B cell (primary cell): ENCODE results near the gene CYRIA. TPM values are rescaled to one million over a fixed set of nuclear protein-coding genes. Genes with fewer than 3 reads are reported as not detected.

Experiments used
- ATAC-seq: fragments of 200-7000 bp; cut with Tn5 transposase; one replicate; pipeline ENCODE4 v1.10.0; 2021; ENCODE audit warnings: low read depth, mild to moderate bottlenecking, moderate number of reproducible peaks, moderate library complexity
- CTCF ChIA-PET: fragments of 350-600 bp; sonication (Branson Sonifier 250); formaldehyde crosslinking; loops from one replicate; lab custom pipeline; 2021; ENCODE audit warnings: antibody characterized with exemption, inconsistent platforms; lab: Charles Lee
- POLR2A ChIA-PET: fragments of 350-600 bp; sonication (Branson Sonifier 250); formaldehyde crosslinking; loops from one replicate; lab custom pipeline; 2021; ENCODE audit warnings: antibody characterized with exemption; lab: Charles Lee
- DNase-seq: peaks from one replicate; pipeline ENCODE4 v3.0.0; 2013
- H2AFZ ChIP-seq: 2 replicates; pipeline ENCODE4 v1.6.1; 2012; ENCODE audit warnings: mild to moderate bottlenecking, low read depth, low read length; ENCODE audit not compliant: insufficient read depth, poor library complexity, severe bottlenecking
- H3K27ac ChIP-seq, 2 donors: 1 replicate in 1 of 2; 2 replicates in 1 of 2; pipeline ENCODE4 v1.5.1; 2012 to 2013; ENCODE audit warnings: low read length in 2 of 2, mild to moderate bottlenecking in 2 of 2, moderate library complexity in 1 of 2
- H3K27me3 ChIP-seq, 4 experiments: fragments of 200-600 bp in 1 of 4; sonication (generic) in 1 of 4; replicated peaks in 1 of 4; 1 replicate in 2 of 4; 2 replicates in 2 of 4; pipeline versions ENCODE4 v1.6.1 to v1.7.0; 2013 to 2016; ENCODE audit warnings: low read length in 3 of 4, mild to moderate bottlenecking in 2 of 4, mixed read lengths in 1 of 4, moderate library complexity in 1 of 4; ENCODE audit not compliant: insufficient read depth in 4 of 4, control insufficient read depth in 3 of 4; ENCODE audit errors: control extremely low read depth in 1 of 4
- H3K36me3 ChIP-seq, 2 experiments: replicated peaks in 1 of 2; 1 replicate in 1 of 2; 2 replicates in 1 of 2; pipeline versions ENCODE4 v1.6.1 to v1.7.1; 2013; ENCODE audit warnings: low read length in 1 of 2; ENCODE audit not compliant: insufficient read depth in 2 of 2, control insufficient read depth in 1 of 2; ENCODE audit errors: control extremely low read depth in 1 of 2, extremely low read depth in 1 of 2
- H3K4me1 ChIP-seq, 2 donors: fragments of 200-600 bp in 1 of 2; sonication (generic) in 1 of 2; 1 replicate in 1 of 2; 2 replicates in 1 of 2; pipeline versions ENCODE4 v1.5.1 to v1.6.1; 2013 to 2017; ENCODE audit warnings: low read length in 2 of 2; ENCODE audit not compliant: control insufficient read depth in 2 of 2, insufficient read depth in 2 of 2
- H3K4me2 ChIP-seq: replicated peaks from 2 replicates; pipeline ENCODE3; 2012; ENCODE audit warnings: mild to moderate bottlenecking, low read depth, low read length; ENCODE audit not compliant: poor library complexity, severe bottlenecking
- H3K4me3 ChIP-seq, 5 experiments: fragments of 200-600 bp in 1 of 5; sonication (generic) in 1 of 5; 1 replicate in 3 of 5; 2 replicates in 2 of 5; pipeline versions ENCODE4 v1.5.1 to v1.7.0; 2011 to 2016; ENCODE audit warnings: low read length in 4 of 5, mild to moderate bottlenecking in 4 of 5, low read depth in 2 of 5, control low read depth in 1 of 5, moderate library complexity in 1 of 5; ENCODE audit not compliant: insufficient read depth in 1 of 5; ENCODE audit errors: control extremely low read depth in 1 of 5, extremely low read depth in 1 of 5
- H3K79me2 ChIP-seq: fragments of 200-600 bp; sonication (generic); one replicate; pipeline ENCODE4 v1.6.0; 2016; ENCODE audit warnings: low read length; ENCODE audit not compliant: control insufficient read depth, insufficient read depth
- H3K9ac ChIP-seq: fragments of 200-600 bp; sonication (generic); 2 replicates; pipeline ENCODE4 v1.6.1; 2017; ENCODE audit warnings: mild to moderate bottlenecking, low read length, moderate library complexity
- H3K9me3 ChIP-seq, 3 donors: one replicate each; pipeline versions ENCODE4 v1.6.1 to v1.7.1; 2013; ENCODE audit warnings: low read length in 2 of 3; ENCODE audit not compliant: control insufficient read depth in 2 of 3, insufficient read depth in 1 of 3; ENCODE audit errors: control extremely low read depth in 1 of 3
- H4K20me1 ChIP-seq: 2 replicates; pipeline ENCODE4 v1.6.0; 2012; ENCODE audit warnings: mild to moderate bottlenecking, low read length; ENCODE audit not compliant: insufficient read depth, control insufficient read depth, poor library complexity, severe bottlenecking
- H3K27ac Mint-ChIP-seq: one replicate; pipeline ENCODE4 v1.8.0; 2021; ENCODE audit warnings: mixed read lengths
- H3K27me3 Mint-ChIP-seq: one replicate; pipeline ENCODE4 v1.8.0; 2021; ENCODE audit warnings: mixed read lengths
- H3K4me1 Mint-ChIP-seq: one replicate; pipeline ENCODE4 v1.8.0; 2021; ENCODE audit warnings: mixed read lengths
- H3K4me3 Mint-ChIP-seq: one replicate; pipeline ENCODE4 v1.8.0; 2021; ENCODE audit warnings: mixed read lengths
- H3K9me3 Mint-ChIP-seq: one replicate; pipeline ENCODE4 v1.8.0; 2022; ENCODE audit warnings: mixed read lengths; ENCODE audit not compliant: insufficient read depth
- EZH2 ChIP-seq: IDR thresholded peaks from 2 replicates; pipeline ENCODE4 v1.6.1; 2012; ENCODE audit warnings: borderline replicate concordance, low read depth, mild to moderate bottlenecking, moderate library complexity, low read length; ENCODE audit not compliant: insufficient read depth, poor library complexity, severe bottlenecking
- WGBS: methylation state at CpG from one replicate; pipeline ENCODE4 v1.1.5; 2013; ENCODE audit warnings: missing lambda C conversion rate; ENCODE audit not compliant: insufficient coverage; 5-methylcytosine and 5-hydroxymethylcytosine counted together
- intact Hi-C: fragments of 100-400 bp; cut with micrococcal nuclease; formaldehyde crosslinking; loops from one replicate; pipeline ENCODE4 v1.10.0; 2022
- polyA plus RNA-seq: library from polyadenylated mRNA; depleted of rRNA; stranded (reverse); fragments of >200 nt; gene quantifications from 2 replicates; pipeline ENCODE4 v1.2.3, GENCODE V29; 2012
- total RNA-seq, 2 donors: library from RNA; stranded (reverse); fragments of 120-200 nt in 1 of 2; gene quantifications; 1 replicate in 1 of 2; 2 replicates in 1 of 2; pipeline versions ENCODE4 v1.2.3 to v1.2.4, GENCODE V29; 2013 to 2022
- TF ChIP-seq, protein P1 (sequence below): fragments of 200-600 bp; IDR thresholded peaks from one replicate; pipeline ENCODE4 v1.8.0; 2022; ENCODE audit warnings: antibody characterized with exemption, mild to moderate bottlenecking

CYRIA gene
- total and polyA plus RNA-seq, 2 donors (not counting 1 experiment from before 2014, with no cell fraction given) = 16.8 to 58.8 TPM

DNA sequence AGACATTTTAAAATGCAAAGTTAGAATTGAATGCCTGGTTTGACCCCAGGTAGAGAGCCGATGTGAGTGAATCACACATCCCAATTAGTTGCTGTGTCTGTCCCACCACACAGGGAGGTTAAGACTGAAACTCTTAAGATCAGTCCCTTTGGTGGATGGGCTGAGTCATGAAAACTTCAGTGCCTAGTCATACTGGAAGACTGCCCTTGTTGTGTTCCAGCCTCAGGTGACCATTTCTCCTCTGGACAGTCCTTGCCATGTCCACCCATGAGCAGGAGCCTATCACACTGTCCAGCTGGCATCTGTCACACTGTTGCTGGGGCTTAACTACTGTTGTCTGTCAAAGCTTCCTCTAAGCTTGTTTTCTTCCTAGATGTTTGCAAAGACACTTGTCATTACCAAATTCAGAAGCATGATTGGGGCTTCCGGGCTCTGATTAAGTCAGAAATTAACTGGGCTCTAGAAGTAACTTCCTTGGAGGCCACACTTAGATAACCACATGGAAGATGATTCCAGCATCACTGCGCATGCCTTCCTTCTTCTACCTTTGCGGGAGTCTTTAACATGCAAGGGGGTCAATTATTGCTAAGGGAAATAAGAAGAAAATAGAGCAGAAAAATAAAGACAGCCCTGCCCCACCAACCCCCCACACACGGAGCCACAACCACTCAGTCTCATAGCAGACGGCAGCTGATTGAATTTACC, 21.3 kb downstream of the CYRIA start:
- POLR2A ChIA-PET = interaction anchor here (0.6 kb wide), 1 partner anchor 274 kb away, joined by 3 read pairs; no protein-coding TSS in a partner anchor
- peaks cover 76% of the 10 kb centered on the region for H3K4me1 Mint-ChIP-seq
- ATAC-seq = no peak

DNA sequence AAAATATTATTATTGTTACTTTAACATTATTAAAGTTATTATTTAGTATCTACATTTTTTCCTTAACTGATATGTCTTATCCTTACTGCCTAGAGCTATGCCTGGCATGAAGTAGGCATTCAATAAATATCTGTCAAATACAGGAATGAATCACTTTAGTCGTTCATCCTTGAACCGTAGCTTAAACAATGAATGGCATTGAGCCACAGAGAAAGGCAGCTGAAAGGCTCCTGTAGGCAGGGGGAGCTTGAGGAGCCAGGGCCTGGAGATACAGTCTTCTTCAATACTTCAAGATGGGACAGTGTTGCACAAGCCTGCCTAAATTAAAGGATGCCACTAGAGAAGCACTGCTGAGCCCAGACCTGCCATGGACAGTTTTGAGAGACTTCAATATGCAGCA, 22.5 kb downstream of the CYRIA start:
- Histone ChIP-seq H3K9ac (no peak overlapping the region), H3K27ac (no peak overlapping the region), H4K20me1 (peaks cover 61% of the 10 kb centered on the region), H3K4me3 (no peak overlapping the region), H2AFZ (no peak overlapping the region), H3K27me3 (no peaks in the 10 kb centered on the region), H3K9me3 (peaks cover 0 to 4% (median 0%) of the 10 kb centered on the region in 3 donors), H3K36me3 (peaks cover 0 to 48% of the 10 kb centered on the region in 2 experiments), H3K4me2 (no peak overlapping the region), H3K79me2 (peaks cover 97% of the 10 kb centered on the region), H3K4me1 (peaks cover 24 to 33% of the 10 kb centered on the region in 2 donors)
- Mint-ChIP-seq H3K27me3 (no peaks in the 10 kb centered on the region), H3K9me3 (no peaks in the 10 kb centered on the region), H3K27ac (no peak overlapping the region), H3K4me3 (no peak overlapping the region), H3K4me1 (peaks cover 79% of the 10 kb centered on the region)
- intact Hi-C loops = no loop called here
- no CpG with 5 or more reads among the region's 2 CpGs for WGBS
- CTCF ChIA-PET = interaction anchor here (1.6 to 2.2 kb wide), 2 partner anchors 12 to 30 kb away, joined by 5 read pairs; no protein-coding TSS in a partner anchor
- POLR2A ChIA-PET = interaction anchor here (1.5 kb wide), 1 partner anchor 12 kb away, joined by 4 read pairs; no protein-coding TSS in a partner anchor
- ATAC-seq (no peak), DNase-seq (no peak)
- TF ChIP-seq, protein P1, sequence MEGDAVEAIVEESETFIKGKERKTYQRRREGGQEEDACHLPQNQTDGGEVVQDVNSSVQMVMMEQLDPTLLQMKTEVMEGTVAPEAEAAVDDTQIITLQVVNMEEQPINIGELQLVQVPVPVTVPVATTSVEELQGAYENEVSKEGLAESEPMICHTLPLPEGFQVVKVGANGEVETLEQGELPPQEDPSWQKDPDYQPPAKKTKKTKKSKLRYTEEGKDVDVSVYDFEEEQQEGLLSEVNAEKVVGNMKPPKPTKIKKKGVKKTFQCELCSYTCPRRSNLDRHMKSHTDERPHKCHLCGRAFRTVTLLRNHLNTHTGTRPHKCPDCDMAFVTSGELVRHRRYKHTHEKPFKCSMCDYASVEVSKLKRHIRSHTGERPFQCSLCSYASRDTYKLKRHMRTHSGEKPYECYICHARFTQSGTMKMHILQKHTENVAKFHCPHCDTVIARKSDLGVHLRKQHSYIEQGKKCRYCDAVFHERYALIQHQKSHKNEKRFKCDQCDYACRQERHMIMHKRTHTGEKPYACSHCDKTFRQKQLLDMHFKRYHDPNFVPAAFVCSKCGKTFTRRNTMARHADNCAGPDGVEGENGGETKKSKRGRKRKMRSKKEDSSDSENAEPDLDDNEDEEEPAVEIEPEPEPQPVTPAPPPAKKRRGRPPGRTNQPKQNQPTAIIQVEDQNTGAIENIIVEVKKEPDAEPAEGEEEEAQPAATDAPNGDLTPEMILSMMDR = no peak
- TF ChIP-seq EZH2 = no peak

More for the DNA sequence above, 21.3 kb downstream of the CYRIA start:
- Histone ChIP-seq H3K27ac (no peak overlapping the region), H3K27me3 (no peaks in the 10 kb centered on the region), H3K4me1 (peaks cover 21 to 29% of the 10 kb centered on the region in 2 donors), H2AFZ (no peak overlapping the region), H3K4me2 (no peak overlapping the region), H3K36me3 (peaks cover 0 to 44% of the 10 kb centered on the region in 2 experiments), H3K79me2 (peaks cover 97% of the 10 kb centered on the region), H3K4me3 (no peak overlapping the region), H3K9me3 (no peaks in the 10 kb centered on the region), H3K9ac (no peak overlapping the region), H4K20me1 (peaks cover 65% of the 10 kb centered on the region)
- Mint-ChIP-seq H3K9me3 (no peaks in the 10 kb centered on the region), H3K27ac (peak overlapping the region; percentile 42), H3K27me3 (no peaks in the 10 kb centered on the region), H3K4me3 (no peak overlapping the region)
- WGBS = 100% methylated on average over 1 of the region's 6 CpGs
- no peak for DNase-seq
- CTCF ChIA-PET = interaction anchor here (0.7 to 2.2 kb wide), 4 partner anchors 8 to 18 kb away, joined by 3 to 5 read pairs (median 4); no protein-coding TSS in a partner anchor
- TF ChIP-seq, protein P1 = no peak
- TF ChIP-seq EZH2 = no peak
- intact Hi-C loops = no loop called here
